Measurements from ENCODE around the gene TOP3B. TPM values are rescaled to one million over a fixed set of nuclear protein-coding genes. Genes with fewer than 3 reads are reported as not detected.

Gene TOP3B
- total and polyA plus RNA-seq, 10 of the 15 experiments (the other 5 are each of a cell fraction or from before 2014, with no cell fraction given), result 0.60 to 47.3 (median 33.7) TPM

- Histone ChIP-seq H3K9ac (ENCODE audit: control insufficient read depth, insufficient read depth, low read length) (no peak overlapping the region), H4K20me1 (ENCODE audit: control insufficient read depth, insufficient read depth) (no peaks in the 10 kb centered on the region; the same call in 1 of the 2 replicates), H3K4me2 (ENCODE audit: control insufficient read depth, insufficient read depth) (no peak overlapping the region), H3K79me2 (ENCODE audit: control insufficient read depth, insufficient read depth, low read length) (peaks cover 18% of the 10 kb centered on the region), H3K36me3 (ENCODE audit: control insufficient read depth in 2 of 2, insufficient read depth in 2 of 2, low read length in 1 of 2) (peaks cover 0 to 3% of the 10 kb centered on the region in 2 experiments; a peak in 1 of 4 replicates), H2AFZ (ENCODE audit: control insufficient read depth, low read depth, low read length) (no peak overlapping the region), H3K9me3 (replicated peaks; ENCODE audit: control insufficient read depth, insufficient read depth, low read length) (no peaks in the 10 kb centered on the region), H3K4me3 (no peak overlapping the region; the same call in 1 of the 2 replicates), H3K27me3 (replicated peaks in 1 of 2; ENCODE audit: control insufficient read depth in 2 of 2, insufficient read depth in 2 of 2, low read length in 1 of 2) (no peaks in the 10 kb centered on the region), H3K27ac (ENCODE audit: control insufficient read depth, insufficient read depth) (no peak overlapping the region), H3K4me1 (ENCODE audit: control insufficient read depth, insufficient read depth, low read length) (peaks cover 4% of the 10 kb centered on the region)
- ChIA-PET SMC1A (ENCODE audit: uncharacterized antibody, unreplicated experiment) (interaction anchor here (1.1 to 2.3 kb wide), 2 partner anchors 8 to 979 kb away, joined by 3 to 10 read pairs; no protein-coding TSS in a partner anchor), CTCF (interaction anchor here (1.6 to 4.1 kb wide), 3 partner anchors 9 to 975 kb away, joined by 3 to 47 read pairs (median 12); no protein-coding TSS in a partner anchor), RAD21 (ENCODE audit: unreplicated experiment) (no interaction called here), POLR2A (interaction anchor here (0.6 kb wide), 1 partner anchor 151 kb away, joined by 3 read pairs; no protein-coding TSS in a partner anchor)
- TF ChIP-seq NFYB (IDR thresholded peaks at IDR 0.05; ENCODE audit: insufficient read depth, low read depth, low read length) (no peak), POLR2A (IDR thresholded peaks at IDR 0.05; ENCODE audit: low read depth, low read length) (0 out of 2 replicates have a peak, but pooled peaks have one; percentile 10)
- 87% methylated on average over 7 of the region's 7 CpGs for WGBS (ENCODE audit: insufficient coverage, insufficient replicate concordance, low lambda C conversion rate, missing lambda C conversion rate)
- in situ Hi-C loops (cut with MboI) (no loop called here), intact Hi-C loops (cut with micrococcal nuclease; ENCODE audit: unreplicated experiment) (loop anchor here (5.0 kb wide), 1 partner anchor 47 kb away; no protein-coding TSS in a partner anchor)
- no peak for FAIRE-seq
- BruUV-seq (replicated peaks), result no TSS peak
- ATAC-seq, result no peak
- no peak for DNase-seq (ENCODE audit: low read depth, low spot score)
These were observed 2.0 kb downstream of the TOP3B start for GRCh38 chr22:21980547-21980946.

- no peak for ATAC-seq
- H3K4me3 ChIP-seq, result no peak overlapping the region
- WGBS (ENCODE audit: insufficient coverage, insufficient replicate concordance, low lambda C conversion rate, missing lambda C conversion rate), result 88% methylated on average over 9 of the region's 11 CpGs
- RAD21 ChIA-PET (ENCODE audit: unreplicated experiment), result no interaction called here
- H3K36me3 ChIP-seq (ENCODE audit: control insufficient read depth in 2 of 2, insufficient read depth in 2 of 2, low read length in 1 of 2), result peaks cover 4 to 9% of the 10 kb centered on the region in 2 experiments
- intact Hi-C loops (cut with micrococcal nuclease; ENCODE audit: unreplicated experiment), result no loop called here
- H3K9me3 ChIP-seq (replicated peaks; ENCODE audit: control insufficient read depth, insufficient read depth, low read length), result no peaks in the 10 kb centered on the region
- H3K27ac ChIP-seq (ENCODE audit: control insufficient read depth, insufficient read depth), result no peak overlapping the region
- no peak for FAIRE-seq
- DNase-seq (ENCODE audit: low read depth, low spot score), result no peak
- CTCF ChIA-PET, result no interaction called here
- BruUV-seq (replicated peaks), result no TSS peak
- no peaks in the 10 kb centered on the region for H3K27me3 ChIP-seq (replicated peaks in 1 of 2; ENCODE audit: control insufficient read depth in 2 of 2, insufficient read depth in 2 of 2, low read length in 1 of 2)
- SMC1A ChIA-PET (ENCODE audit: uncharacterized antibody, unreplicated experiment), result no interaction called here
- H3K4me1 ChIP-seq (ENCODE audit: control insufficient read depth, insufficient read depth, low read length), result peaks cover 4% of the 10 kb centered on the region
- POLR2A ChIA-PET, result interaction anchor here (0.6 kb wide), 1 partner anchor 51 kb away, joined by 3 read pairs; no protein-coding TSS in a partner anchor
- no peak overlapping the region for H3K4me2 ChIP-seq (ENCODE audit: control insufficient read depth, insufficient read depth)
- H3K79me2 ChIP-seq (ENCODE audit: control insufficient read depth, insufficient read depth, low read length), result peaks cover 18% of the 10 kb centered on the region
- TF ChIP-seq ZNF592 (IDR thresholded peaks at IDR 0.05), result no peak
- TF ChIP-seq TCF12 (IDR thresholded peaks at IDR 0.05; ENCODE audit: low read depth, low read length), result no peak
- TF ChIP-seq SUZ12 (IDR thresholded peaks at IDR 0.05; ENCODE audit: unreplicated experiment), result no peak
- TF ChIP-seq CHD1 (IDR thresholded peaks at IDR 0.05; ENCODE audit: low read depth, low read length), result no peak
- no peak for TF ChIP-seq NFYB (IDR thresholded peaks at IDR 0.05; ENCODE audit: insufficient read depth, low read depth, low read length)
- no peak for TF ChIP-seq BMI1 (IDR thresholded peaks at IDR 0.05; ENCODE audit: borderline replicate concordance)
- H2AFZ ChIP-seq (ENCODE audit: control insufficient read depth, low read depth, low read length), result no peak overlapping the region
- H3K9ac ChIP-seq (ENCODE audit: control insufficient read depth, insufficient read depth, low read length), result no peak overlapping the region
- in situ Hi-C loops (cut with MboI), result no loop called here
- no peaks in the 10 kb centered on the region; the same call in 1 of the 2 replicates for H4K20me1 ChIP-seq (ENCODE audit: control insufficient read depth, insufficient read depth)
These were observed 3.8 kb downstream of the TOP3B start for GRCh38 chr22:21978564-21979386.
